ENCODE measurements around the gene NUCB2. TPM values are rescaled to one million over a fixed set of nuclear protein-coding genes. Genes with fewer than 3 reads are reported as not detected.

The NUCB2 gene
- total RNA-seq, 1 donor from 2014 or later: 114 TPM

GRCh38 chr11:17328871-17329494, 52.4 kb downstream of the NUCB2 start:
- intact Hi-C loops (cut with micrococcal nuclease): no loop called here

- intact Hi-C loops (cut with micrococcal nuclease): loop anchor here (5.0 kb wide), 1 partner anchor 171 kb away; no protein-coding TSS in a partner anchor
Observed at GRCh38 chr11:17331669-17332068, 55.1 kb downstream of the NUCB2 start.

- intact Hi-C loops (cut with micrococcal nuclease): loop anchor here (5.0 kb wide), 1 partner anchor 168 kb away; no protein-coding TSS in a partner anchor
Observed at GRCh38 chr11:17333799-17334586, 57.5 kb downstream of the NUCB2 start.

GRCh38 chr11:17343257-17343656, 66.7 kb downstream of the NUCB2 start:
- intact Hi-C loops (cut with micrococcal nuclease): no loop called here

GRCh38 chr11:17343907-17344306, 67.4 kb downstream of the NUCB2 start:
- intact Hi-C loops (cut with micrococcal nuclease): no loop called here

GRCh38 chr11:17347676-17348075, 71.1 kb downstream of the NUCB2 start:
- intact Hi-C loops (cut with micrococcal nuclease): no loop called here

- intact Hi-C loops (cut with micrococcal nuclease): loop anchor here (1.0 to 10.0 kb wide), 5 partner anchors 53 to 1267 kb away; partner anchors contain the start of genes C11orf58, LDHA and PLEKHA7
Observed at GRCh38 chr11:17350455-17351171, 74.1 kb downstream of the NUCB2 start.

GRCh38 chr11:17351172-17351509, 74.6 kb downstream of the NUCB2 start:
- intact Hi-C loops (cut with micrococcal nuclease): loop anchor here (1.0 to 10.0 kb wide), 5 partner anchors 54 to 1266 kb away; partner anchors contain the start of genes C11orf58, LDHA and PLEKHA7

- intact Hi-C loops (cut with micrococcal nuclease): loop anchor here (1.0 to 10.0 kb wide), 7 partner anchors 54 to 1889 kb away; partner anchors contain the start of genes C11orf58, E2F8, LDHA and PLEKHA7
Observed at GRCh38 chr11:17351510-17352176, 75.1 kb downstream of the NUCB2 start, which contains the start of gene NCR3LG1. Gene NCR3LG1, plus strand, starts transcription at chr11:17351800. Its CDS starts 170 bp downstream, at chr11:17351970.

- intact Hi-C loops (cut with micrococcal nuclease): loop anchor here (1.0 to 10.0 kb wide), 9 partner anchors 56 to 1888 kb away; partner anchors contain the start of genes E2F8, LDHA, PLEKHA7 and RPS13
Observed at GRCh38 chr11:17352950-17353820, 76.6 kb downstream of the NUCB2 start.

- intact Hi-C loops (cut with micrococcal nuclease): loop anchor here (1.0 to 10.0 kb wide), 12 partner anchors 30 to 1887 kb away; partner anchors contain the start of genes E2F8, LDHA, PLEKHA7 and RPS13
Observed at GRCh38 chr11:17353821-17354600, 77.5 kb downstream of the NUCB2 start.

GRCh38 chr11:17354601-17354991, 78.1 kb downstream of the NUCB2 start:
- intact Hi-C loops (cut with micrococcal nuclease): loop anchor here (1.0 to 10.0 kb wide), 7 partner anchors 30 to 1263 kb away; partner anchors contain the start of genes LDHA and PLEKHA7

GRCh38 chr11:17366495-17366894, 90.0 kb downstream of the NUCB2 start:
- intact Hi-C loops (cut with micrococcal nuclease): no loop called here

GRCh38 chr11:17368551-17368950, 92.0 kb downstream of the NUCB2 start:
- intact Hi-C loops (cut with micrococcal nuclease): no loop called here

GRCh38 chr11:17369094-17369493, 92.6 kb downstream of the NUCB2 start:
- intact Hi-C loops (cut with micrococcal nuclease): no loop called here

GRCh38 chr11:17369684-17370243, 93.2 kb downstream of the NUCB2 start:
- intact Hi-C loops (cut with micrococcal nuclease): no loop called here

- intact Hi-C loops (cut with micrococcal nuclease): no loop called here
Observed at GRCh38 chr11:17371614-17372013, 95.1 kb downstream of the NUCB2 start.

GRCh38 chr11:17375547-17375946, 99.0 kb downstream of the NUCB2 start:
- intact Hi-C loops (cut with micrococcal nuclease): no loop called here

- intact Hi-C loops (cut with micrococcal nuclease): no loop called here
Observed at GRCh38 chr11:17376493-17376892, 100.0 kb downstream of the NUCB2 start.

Data from T-helper 1 cell treated with Interleukin-12 subunit alpha and Interleukin-12 subunit beta and Interleukin-4 antibody, amounts not matched to agents 30 ng/mL and 1 ng/mL, for 36 hours (primary cell).